Measurements from ENCODE around the gene SLFN5. TPM values are rescaled to one million over a fixed set of nuclear protein-coding genes. Genes with fewer than 3 reads are reported as not detected.
"Not testable (repeated sequence)": the region's sequence is repeated elsewhere in the genome, so short reads cannot be mapped to it uniquely, and the experiment has no call there.

The SLFN5 gene
- 28.8 and 35.1 TPM in 2 replicates for total RNA-seq (2014; rRNA removed; shearing (Covaris generic))

DNA sequence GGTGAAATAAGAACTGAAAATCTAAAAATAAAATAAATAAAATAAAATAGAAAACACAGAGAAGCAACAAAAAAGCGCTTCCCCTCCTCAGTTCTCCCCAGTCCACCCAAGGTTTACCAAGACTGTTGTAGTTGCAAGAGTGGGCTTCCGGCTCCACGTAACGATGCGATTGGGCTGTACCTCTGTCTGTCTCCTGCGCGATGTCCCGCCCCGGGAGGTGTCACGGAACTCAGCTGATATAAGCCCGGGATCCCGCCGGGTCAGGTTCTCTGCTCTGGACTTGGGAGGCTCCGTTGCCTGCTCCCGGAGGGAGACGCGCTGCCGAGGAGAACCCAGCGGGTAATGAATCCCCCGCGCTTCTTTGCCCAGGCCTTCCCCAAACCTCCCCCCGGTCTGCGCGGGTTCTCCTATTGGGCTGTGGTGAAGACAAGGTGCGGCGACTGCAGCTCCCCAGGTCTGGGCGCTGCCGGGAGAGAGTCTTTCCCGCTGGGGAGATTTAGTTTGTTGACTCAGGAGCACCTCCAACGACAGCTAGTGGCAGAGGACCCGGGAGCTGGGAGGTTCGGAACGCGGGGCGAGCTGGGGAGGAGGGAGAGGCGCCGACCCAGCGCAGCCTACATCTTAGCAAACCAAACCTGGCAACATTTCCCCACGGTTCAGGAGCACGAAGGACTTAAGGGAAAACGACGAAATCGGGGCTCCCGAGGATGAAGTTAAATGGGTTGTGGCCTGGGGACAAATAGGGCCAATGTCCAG lies at the start of gene SLFN5:
TSS of gene SLFN5 (plus strand) at position 268 of the 756 bp plus-strand sequence. CDS start 15,619 bp downstream, outside the sequence.
- peak; percentile 90 for DNase-seq (ENCODE audit: low spot score)

DNA sequence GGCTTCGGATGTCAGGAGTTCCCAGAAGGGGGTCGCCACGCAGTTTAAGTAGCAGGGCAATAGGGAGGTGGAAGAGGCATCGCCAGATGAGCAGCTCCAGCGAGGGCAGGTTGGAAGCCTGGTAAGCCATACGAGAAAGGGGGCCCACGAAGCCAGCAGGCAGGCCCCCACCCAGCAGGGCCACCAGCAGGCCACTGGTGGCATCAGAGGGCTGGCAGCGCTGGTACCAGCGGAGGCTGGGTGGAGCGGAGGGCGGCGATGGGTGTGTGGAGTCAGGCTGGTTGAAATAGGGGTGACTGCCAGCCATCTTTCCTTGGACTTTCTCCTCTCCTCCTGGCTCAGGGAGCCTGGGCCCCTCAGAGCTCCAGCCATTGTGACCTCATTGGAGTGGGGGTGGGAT lies 48.9 kb upstream of the SLFN5 start, which contains the start of gene SLC35G3:
TSS of gene SLC35G3 (minus strand) at position 393 of the 400 bp plus-strand sequence. CDS start at position 307, 86 bp downstream.
- not testable (repeated sequence) for DNase-seq (ENCODE audit: low spot score)

DNA sequence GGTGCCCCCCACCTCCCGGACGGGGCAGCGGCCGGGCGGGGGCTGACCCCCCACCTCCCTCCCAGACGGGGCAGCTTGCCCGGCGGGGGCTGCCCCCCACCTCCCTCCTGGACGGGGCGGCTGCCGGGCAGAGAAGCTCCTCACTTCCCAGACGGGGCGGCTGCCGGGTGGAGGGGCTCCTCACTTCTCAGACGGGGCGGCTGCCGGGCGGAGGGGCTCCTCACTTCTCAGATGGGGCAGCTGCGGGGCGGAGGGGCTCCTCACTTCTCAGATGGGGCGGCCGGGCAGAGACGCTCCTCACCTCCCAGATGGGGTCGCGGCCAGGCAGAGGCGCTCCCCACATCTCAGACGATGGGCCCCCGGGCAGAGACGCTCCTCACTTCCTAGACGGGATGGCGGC lies 47.8 kb upstream of the SLFN5 start:
- DNase-seq (ENCODE audit: low spot score) = not testable (repeated sequence)

- DNase-seq (ENCODE audit: low spot score) = not testable (repeated sequence)
These were observed 40.3 kb upstream of the SLFN5 start for GRCh38 chr17:35202582-35202981.

GRCh38 chr17:35210741-35211140 lies 32.1 kb upstream of the SLFN5 start:
- DNase-seq (ENCODE audit: low spot score) = no peak

DNA sequence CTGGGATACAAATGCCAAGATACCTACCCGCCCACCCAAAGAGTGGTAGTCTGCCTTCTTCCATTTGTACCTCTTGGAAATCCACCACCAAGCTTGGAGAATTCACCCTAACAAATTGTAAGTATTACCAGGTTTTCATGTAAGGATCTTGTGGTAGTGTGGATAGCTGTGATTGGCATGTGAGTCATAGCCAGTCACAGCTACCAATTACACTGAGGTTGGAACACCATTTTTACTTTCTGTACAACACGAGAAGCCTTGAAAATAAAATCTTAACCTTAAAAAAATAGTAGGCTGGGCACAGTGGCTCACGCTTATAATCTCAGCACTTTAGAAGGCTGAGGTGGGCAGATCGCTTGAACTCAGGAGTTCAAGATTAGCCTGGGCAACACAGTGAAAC lies 30.2 kb upstream of the SLFN5 start:
- DNase-seq (ENCODE audit: low spot score) = no peak

GRCh38 chr17:35213412-35213940 lies 29.4 kb upstream of the SLFN5 start:
- no peak for DNase-seq (ENCODE audit: low spot score)

GRCh38 chr17:35214192-35214591 lies 28.7 kb upstream of the SLFN5 start:
- no peak for DNase-seq (ENCODE audit: low spot score)

- DNase-seq (ENCODE audit: low spot score) = no peak
These were observed 28.1 kb upstream of the SLFN5 start for GRCh38 chr17:35214631-35215273.

DNA sequence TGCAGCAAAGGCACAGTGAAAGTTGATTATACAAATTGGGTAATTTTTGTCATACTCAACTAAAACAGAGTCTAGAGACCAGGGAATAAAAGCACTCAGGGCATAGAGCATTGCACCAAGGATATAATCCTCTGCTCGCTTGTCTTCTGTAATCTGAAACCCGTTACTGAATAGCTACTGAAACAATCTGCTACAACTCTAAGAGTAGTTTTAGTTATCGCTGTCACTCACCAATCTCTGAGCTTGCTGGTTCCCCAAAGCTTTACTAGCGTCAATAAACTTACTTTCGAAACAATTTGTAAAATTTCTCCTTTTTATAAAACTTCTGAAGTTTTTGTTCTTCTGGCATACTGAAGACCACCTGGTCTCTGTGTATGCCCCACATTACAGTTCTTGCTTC lies 25.8 kb upstream of the SLFN5 start:
- no peak for DNase-seq (ENCODE audit: low spot score)

DNA sequence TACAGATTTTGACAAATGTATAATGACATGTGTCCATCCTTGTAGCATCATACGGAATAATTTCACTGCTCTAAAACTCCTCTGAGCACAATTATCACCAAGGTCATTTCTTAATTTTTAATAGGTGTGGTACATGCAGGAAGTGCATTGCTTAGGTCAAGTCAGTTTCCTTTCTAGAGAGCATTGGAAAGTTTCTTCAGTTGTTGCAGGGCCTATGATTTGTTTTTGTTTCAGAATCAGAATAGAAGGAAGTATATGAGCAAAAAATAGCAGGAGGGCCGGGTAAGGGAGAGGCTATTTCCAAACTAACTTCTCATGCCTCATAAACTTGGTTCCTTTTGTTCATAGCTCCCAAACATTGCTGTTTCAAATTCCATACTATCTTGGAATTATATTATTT lies 24.0 kb upstream of the SLFN5 start:
- DNase-seq (ENCODE audit: low spot score) = no peak

DNA sequence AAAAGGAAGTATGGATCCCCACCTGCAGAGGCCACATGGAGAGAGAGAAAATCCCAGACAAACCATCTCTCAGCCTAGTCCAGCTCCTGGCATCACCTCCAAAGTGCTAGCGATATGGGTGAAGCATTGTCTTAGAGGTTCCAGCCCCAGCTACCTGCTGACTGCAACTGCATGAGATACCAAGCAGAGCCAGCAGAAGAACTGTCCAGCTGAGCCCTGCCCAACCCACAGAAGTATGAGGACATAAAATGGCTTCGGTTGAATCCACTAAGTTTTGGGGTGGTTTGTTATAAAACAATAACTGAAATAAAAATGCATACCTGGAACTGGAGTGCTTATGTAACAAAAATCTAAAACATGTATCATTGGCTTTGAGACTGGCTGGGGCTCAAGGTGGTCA lies 20.4 kb upstream of the SLFN5 start:
- DNase-seq (ENCODE audit: low spot score) = no peak

- DNase-seq (ENCODE audit: low spot score) = no peak
These were observed 18.4 kb upstream of the SLFN5 start for GRCh38 chr17:35224436-35224835.

- no peak for DNase-seq (ENCODE audit: low spot score)
These were observed 15.3 kb upstream of the SLFN5 start for GRCh38 chr17:35227546-35227945.

- no peak for DNase-seq (ENCODE audit: low spot score)
These were observed 13.2 kb upstream of the SLFN5 start for GRCh38 chr17:35229638-35230037.

GRCh38 chr17:35234315-35234714 lies 8.6 kb upstream of the SLFN5 start:
- DNase-seq (ENCODE audit: low spot score) = not testable (repeated sequence)

- DNase-seq (ENCODE audit: low spot score) = no peak
These were observed 7.6 kb upstream of the SLFN5 start for GRCh38 chr17:35235289-35235688.

DNA sequence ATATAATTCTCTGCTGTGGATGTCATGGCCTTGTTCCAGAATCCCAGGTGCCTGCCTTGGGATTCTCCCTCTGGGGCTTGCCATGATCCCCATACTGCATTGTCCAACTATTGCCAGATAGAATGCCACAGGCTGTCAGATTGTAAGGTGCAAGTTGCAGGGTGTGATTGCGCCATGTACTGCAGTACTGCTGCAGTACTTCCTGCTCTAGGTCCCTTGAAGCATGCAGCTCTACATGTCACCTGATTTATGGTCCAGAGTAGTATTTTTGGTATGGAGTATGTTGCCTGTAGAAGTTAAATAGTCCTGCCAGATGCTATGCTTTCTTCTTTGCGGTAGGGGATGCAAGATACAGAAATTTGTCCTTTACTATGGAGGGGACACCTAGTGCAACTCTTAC lies 7.0 kb upstream of the SLFN5 start:
- no peak for DNase-seq (ENCODE audit: low spot score)

DNA sequence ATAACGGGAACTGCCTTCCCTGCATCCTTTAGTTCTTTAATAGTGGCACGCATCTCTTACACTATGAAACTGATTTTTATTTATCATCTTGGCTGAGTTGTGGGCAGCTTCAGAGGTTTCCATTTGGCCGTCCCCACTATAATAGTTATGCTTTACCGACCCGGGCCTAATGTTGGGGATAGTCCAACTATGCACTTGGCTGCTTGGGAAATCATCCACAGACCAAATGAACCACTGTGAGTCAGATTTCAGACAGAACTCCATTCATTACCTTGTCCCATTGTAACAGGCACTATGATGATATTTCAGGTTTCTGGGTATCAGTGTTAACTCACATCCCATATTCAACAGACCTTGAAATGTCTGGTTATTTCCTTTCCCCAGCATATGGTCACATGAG lies 6.1 kb upstream of the SLFN5 start:
- DNase-seq (ENCODE audit: low spot score) = no peak

DNA sequence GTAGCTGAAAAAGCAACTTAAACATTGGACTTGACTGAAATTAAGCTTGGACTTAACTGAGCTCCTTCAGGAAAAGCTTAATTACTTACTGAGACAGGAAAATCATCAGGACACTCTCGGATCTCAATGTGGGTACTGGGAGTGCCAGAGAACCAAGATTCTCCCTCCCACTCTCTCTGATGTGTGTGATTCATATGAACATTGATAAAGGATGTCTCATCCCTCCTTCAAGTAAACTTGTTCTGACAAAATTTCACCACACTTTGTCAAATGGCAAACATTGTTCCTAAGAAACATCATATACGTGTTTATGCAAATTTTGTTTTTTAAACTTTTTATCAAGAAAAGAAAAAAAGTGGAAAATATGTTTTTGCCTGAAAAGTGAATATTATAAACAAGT lies 4.1 kb upstream of the SLFN5 start:
- no peak for DNase-seq (ENCODE audit: low spot score)

- no peak for DNase-seq (ENCODE audit: low spot score)
These were observed 3.0 kb upstream of the SLFN5 start for GRCh38 chr17:35239823-35240222.

GRCh38 chr17:35240861-35241260 lies 2.0 kb upstream of the SLFN5 start:
- no peak for DNase-seq (ENCODE audit: low spot score)

- no peak for DNase-seq (ENCODE audit: low spot score)
These were observed 1.4 kb upstream of the SLFN5 start for GRCh38 chr17:35241520-35241919.
